GM12892 (cell line): ENCODE measurements around the gene RTN4RL1.

Experiments
- POLR2A ChIP-seq: IDR thresholded peaks from 2 replicates; pipeline ENCODE4 v1.6.1; 2011; ENCODE audit warnings: low read depth, low read length, control low read depth
- POLR2AphosphoS5 ChIP-seq: IDR thresholded peaks from 2 replicates; pipeline ENCODE4 v1.6.1; 2011; ENCODE audit warnings: low read depth, low read length, control low read depth
- TAF1 ChIP-seq: IDR thresholded peaks from 2 replicates; pipeline ENCODE4 v1.6.1; 2011; ENCODE audit warnings: low read depth, mild to moderate bottlenecking, control low read depth, low read length, borderline replicate concordance

- TF ChIP-seq POLR2A = peak; percentile 66
- peak; percentile 78; the same call in 1 of the 2 replicates for TF ChIP-seq TAF1
- no peak; the same call in 1 of the 2 replicates for TF ChIP-seq POLR2AphosphoS5
Observed at GRCh38 chr17:2029911-2030778, 5.0 kb upstream of the RTN4RL1 start, which contains the start of gene DPH1.
